ENCODE results near the gene DCHS2. TPM values are rescaled to one million over a fixed set of nuclear protein-coding genes. Genes with fewer than 3 reads are reported as not detected.

Gene DCHS2
- total RNA-seq, 6 donors from 2014 or later: 0.20 to 1.1 (median 0.80) TPM; not detected in 2

DNA sequence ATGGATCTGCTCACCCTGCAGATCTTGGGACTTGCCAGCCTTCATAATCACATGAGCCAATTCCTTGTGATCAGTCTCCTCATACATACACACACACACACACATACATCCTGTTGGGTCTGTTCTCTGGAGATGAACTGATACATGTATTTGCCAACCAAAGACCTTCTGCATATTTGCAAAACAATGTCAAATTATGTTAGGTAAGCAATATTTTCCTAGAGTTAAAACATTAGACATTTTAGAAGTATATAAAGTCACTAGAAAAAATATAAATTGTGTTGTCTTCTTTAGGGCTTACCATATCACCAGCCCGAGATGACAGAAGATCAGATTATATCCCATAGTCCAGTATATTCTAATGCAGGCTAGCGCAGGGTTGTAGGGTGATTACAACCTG is 156.0 kb downstream of the DCHS2 start:
- WGBS, 2 donors: 93 to 95% methylated on average over 2 of the region's 2 CpGs
- H3K27ac ChIP-seq: no peak overlapping the region
- H3K4me1 ChIP-seq: peaks cover 5 to 11% (median 8%) of the 10 kb centered on the region in 4 donors
- ATAC-seq (ENCODE audit: low FRiP score in 2 of 2): no peak
- TF ChIP-seq POLR2A (IDR thresholded peaks at IDR 0.05) (no peak), POLR2AphosphoS5 (IDR thresholded peaks at IDR 0.05) (no peak)
- TF ChIP-seq, protein P1, sequence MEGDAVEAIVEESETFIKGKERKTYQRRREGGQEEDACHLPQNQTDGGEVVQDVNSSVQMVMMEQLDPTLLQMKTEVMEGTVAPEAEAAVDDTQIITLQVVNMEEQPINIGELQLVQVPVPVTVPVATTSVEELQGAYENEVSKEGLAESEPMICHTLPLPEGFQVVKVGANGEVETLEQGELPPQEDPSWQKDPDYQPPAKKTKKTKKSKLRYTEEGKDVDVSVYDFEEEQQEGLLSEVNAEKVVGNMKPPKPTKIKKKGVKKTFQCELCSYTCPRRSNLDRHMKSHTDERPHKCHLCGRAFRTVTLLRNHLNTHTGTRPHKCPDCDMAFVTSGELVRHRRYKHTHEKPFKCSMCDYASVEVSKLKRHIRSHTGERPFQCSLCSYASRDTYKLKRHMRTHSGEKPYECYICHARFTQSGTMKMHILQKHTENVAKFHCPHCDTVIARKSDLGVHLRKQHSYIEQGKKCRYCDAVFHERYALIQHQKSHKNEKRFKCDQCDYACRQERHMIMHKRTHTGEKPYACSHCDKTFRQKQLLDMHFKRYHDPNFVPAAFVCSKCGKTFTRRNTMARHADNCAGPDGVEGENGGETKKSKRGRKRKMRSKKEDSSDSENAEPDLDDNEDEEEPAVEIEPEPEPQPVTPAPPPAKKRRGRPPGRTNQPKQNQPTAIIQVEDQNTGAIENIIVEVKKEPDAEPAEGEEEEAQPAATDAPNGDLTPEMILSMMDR (IDR thresholded peaks at IDR 0.05): no peak
- no peak overlapping the region for H3K4me3 ChIP-seq
- H3K9me3 ChIP-seq: no peaks in the 10 kb centered on the region
- H3K27me3 ChIP-seq: peaks cover 0 to 6% (median 0%) of the 10 kb centered on the region in 4 donors
- no peak for DNase-seq
- no peaks in the 10 kb centered on the region for H3K36me3 ChIP-seq

DNA sequence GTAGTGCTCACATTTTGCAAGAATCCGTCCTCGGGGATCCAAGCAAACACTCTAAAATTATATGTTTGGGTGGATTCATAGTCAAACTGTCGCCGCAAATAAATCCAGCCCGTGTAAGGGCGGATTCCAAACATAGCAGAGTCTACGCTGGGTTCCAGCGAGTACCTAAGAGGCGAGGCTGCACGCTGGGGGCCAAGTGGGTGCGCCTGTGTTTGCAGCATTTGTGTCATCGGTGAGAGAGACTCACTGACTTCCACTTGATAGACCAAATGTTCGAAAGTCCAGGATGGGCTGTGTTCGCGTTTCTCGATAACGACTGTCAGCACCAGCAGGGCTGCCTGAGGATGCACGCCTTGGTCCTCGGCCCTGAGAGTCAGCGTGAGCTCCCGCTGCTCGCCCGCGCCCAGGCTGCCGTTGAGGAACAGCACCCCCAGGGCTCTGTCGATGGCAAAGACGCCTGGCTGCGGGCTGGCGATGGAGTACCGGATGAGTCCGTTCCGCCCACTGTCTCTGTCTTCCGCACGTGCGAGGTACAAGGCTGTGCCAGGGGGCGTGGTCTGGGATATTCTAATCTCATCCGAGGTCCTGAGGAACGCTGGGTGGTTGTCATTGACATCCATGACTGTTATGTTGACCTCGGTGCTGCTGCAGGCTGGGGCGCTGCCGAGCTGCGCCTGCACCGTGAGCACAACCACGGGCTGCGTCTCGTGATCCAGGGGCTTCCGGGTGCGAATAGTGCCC is 158.7 kb downstream of the DCHS2 start:
- Histone ChIP-seq H3K27ac (no peak overlapping the region), H3K9me3 (no peaks in the 10 kb centered on the region), H3K4me1 (peaks cover 5 to 11% (median 8%) of the 10 kb centered on the region in 4 donors), H3K4me3 (peak overlapping the region in 3 of 4 donors; percentile 4 to 35 (median 27)), H3K36me3 (no peaks in the 10 kb centered on the region), H3K27me3 (peaks cover 0 to 6% (median 0%) of the 10 kb centered on the region in 4 donors)
- DNase-seq (peak in 1 of 2 donors; percentile 80), ATAC-seq (ENCODE audit: low FRiP score in 2 of 2) (peak; percentile 47 to 63)
- WGBS, 2 donors: 6 to 13% methylated on average over 32 to 34 of the region's 48 CpGs
- TF ChIP-seq, protein P1 (IDR thresholded peaks at IDR 0.05): no peak
- TF ChIP-seq POLR2A (IDR thresholded peaks at IDR 0.05) (no peak), EP300 (IDR thresholded peaks at IDR 0.05) (no peak), POLR2AphosphoS5 (IDR thresholded peaks at IDR 0.05) (no peak)

DNA sequence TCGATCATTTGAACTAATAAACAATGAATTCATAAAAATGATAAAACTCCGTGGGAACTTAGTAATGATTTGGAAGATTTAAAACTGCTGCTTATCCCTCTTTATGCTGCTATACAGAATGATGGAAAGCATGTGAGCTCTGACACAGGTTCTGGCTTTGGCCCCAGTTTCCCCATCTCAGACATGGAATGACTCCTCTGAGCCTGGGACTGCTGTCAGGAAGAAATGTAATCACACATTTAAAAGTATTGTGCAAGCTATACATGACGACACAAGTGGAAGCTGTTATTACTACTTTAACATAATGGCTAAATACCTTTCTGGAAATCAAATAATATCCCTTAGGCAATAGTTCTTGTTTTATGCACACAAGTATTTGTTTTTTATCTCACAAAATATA is 161.7 kb downstream of the DCHS2 start:
- peaks cover 5 to 11% (median 8%) of the 10 kb centered on the region in 4 donors for H3K4me1 ChIP-seq
- H3K27ac ChIP-seq: no peak overlapping the region
- no peaks in the 10 kb centered on the region for H3K9me3 ChIP-seq
- DNase-seq (no peak), ATAC-seq (ENCODE audit: low FRiP score in 2 of 2) (peak in 1 of 2 donors; percentile 73)
- no peak for TF ChIP-seq POLR2AphosphoS5 (IDR thresholded peaks at IDR 0.05)
- no peak for TF ChIP-seq POLR2A (IDR thresholded peaks at IDR 0.05)
- 53 to 56% methylated on average over 3 of the region's 3 CpGs for WGBS, 2 donors
- peaks cover 0 to 6% (median 0%) of the 10 kb centered on the region in 4 donors for H3K27me3 ChIP-seq
- H3K36me3 ChIP-seq: no peaks in the 10 kb centered on the region
- H3K4me3 ChIP-seq: no peak overlapping the region

DNA sequence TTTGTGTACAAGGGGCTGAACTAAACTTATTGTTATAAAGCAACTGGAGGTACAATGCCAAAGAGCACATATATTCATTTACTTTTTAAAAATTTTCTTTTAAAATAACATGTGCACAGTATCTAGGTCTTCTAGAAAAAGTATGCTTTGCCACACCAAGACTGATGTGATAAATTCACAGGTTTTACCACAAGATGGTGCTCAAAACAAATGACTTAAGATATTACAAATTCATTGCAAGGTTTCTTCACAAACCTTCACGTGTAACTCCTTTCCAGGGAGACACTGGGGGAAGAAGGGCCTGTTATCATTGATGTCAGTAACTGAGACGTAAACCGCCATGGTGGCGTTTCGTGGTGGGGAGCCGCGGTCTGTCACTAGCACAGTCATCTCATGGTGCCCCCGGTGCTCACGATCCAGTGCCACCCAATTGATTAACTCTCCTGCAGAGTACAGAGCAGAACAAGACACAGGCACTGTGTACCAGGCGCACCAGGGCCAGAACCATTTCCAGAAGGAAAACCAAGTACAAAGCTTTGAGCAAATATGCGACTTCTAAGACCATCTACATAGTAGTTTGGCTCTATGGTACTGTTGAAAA is 162.2 kb downstream of the DCHS2 start:
- DNase-seq (peak in 1 of 2 donors; percentile 17), ATAC-seq (ENCODE audit: low FRiP score in 2 of 2) (peak in 1 of 2 donors; percentile 28)
- no peaks in the 10 kb centered on the region for H3K9me3 ChIP-seq
- H3K4me3 ChIP-seq: no peak overlapping the region
- 61 to 72% methylated on average over 11 of the region's 11 CpGs for WGBS, 2 donors
- TF ChIP-seq, protein P1 (IDR thresholded peaks at IDR 0.05): peak in 2 of 6 experiments; percentile 20 to 35
- no peak for TF ChIP-seq EP300 (IDR thresholded peaks at IDR 0.05)
- H3K4me1 ChIP-seq: peaks cover 5 to 11% (median 8%) of the 10 kb centered on the region in 4 donors
- no peaks in the 10 kb centered on the region for H3K36me3 ChIP-seq
- no peak overlapping the region for H3K27ac ChIP-seq
- H3K27me3 ChIP-seq: peaks cover 0 to 6% (median 0%) of the 10 kb centered on the region in 4 donors

DNA sequence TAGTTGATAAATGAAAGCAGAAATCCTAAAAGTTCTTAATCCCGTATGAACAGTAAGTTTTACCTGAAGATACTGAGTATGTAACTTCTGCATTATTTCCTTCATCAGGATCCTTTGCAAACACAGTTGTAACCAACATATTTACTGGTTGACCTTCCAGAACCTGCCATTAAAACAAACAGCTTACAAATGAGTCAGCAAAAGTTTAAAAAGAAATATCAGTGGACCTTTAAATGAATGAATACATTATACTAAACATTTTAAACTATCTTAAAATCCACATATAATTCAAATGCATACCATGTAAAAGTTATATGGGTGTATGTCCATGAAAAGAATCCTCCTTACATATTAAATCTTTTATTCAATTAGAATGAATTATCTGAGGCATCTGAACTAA is 163.6 kb downstream of the DCHS2 start:
- H3K4me3 ChIP-seq: no peak overlapping the region
- H3K36me3 ChIP-seq: no peaks in the 10 kb centered on the region
- peaks cover 0 to 6% (median 0%) of the 10 kb centered on the region in 4 donors for H3K27me3 ChIP-seq
- no peak for DNase-seq
- H3K27ac ChIP-seq: no peak overlapping the region
- no peaks in the 10 kb centered on the region for H3K9me3 ChIP-seq
- no peak for ATAC-seq (ENCODE audit: low FRiP score in 2 of 2)
- H3K4me1 ChIP-seq: peaks cover 4 to 7% (median 6%) of the 10 kb centered on the region in 4 donors
- TF ChIP-seq EP300 (IDR thresholded peaks at IDR 0.05) (no peak), POLR2A (IDR thresholded peaks at IDR 0.05) (no peak), POLR2AphosphoS5 (IDR thresholded peaks at IDR 0.05) (no peak)
- TF ChIP-seq, protein P1 (IDR thresholded peaks at IDR 0.05): no peak
- WGBS, 2 donors: 80 to 88% methylated on average over 1 of the region's 1 CpG
